ENCODE data around the gene TRIP10.
"Not testable (repeated sequence)": the region's sequence is repeated elsewhere in the genome, so short reads cannot be mapped to it uniquely, and the experiment has no call there.

Gene TRIP10

GRCh38 chr19:6771648-6772027, 32.2 kb downstream of the TRIP10 start:
- DNase-seq = not testable (repeated sequence)

- DNase-seq = peak; percentile 90
Observed at GRCh38 chr19:6772028-6772865, 32.8 kb downstream of the TRIP10 start, which contains the start of gene VAV1. TSS of gene VAV1 (plus strand) at chr19:6772708. CDS start at chr19:6772808, 100 bp downstream.

GRCh38 chr19:6772866-6773322, 33.4 kb downstream of the TRIP10 start:
- no peak for DNase-seq

GRCh38 chr19:6773323-6773931, 33.9 kb downstream of the TRIP10 start:
- peak; percentile 81 for DNase-seq

GRCh38 chr19:6774821-6775707, 35.6 kb downstream of the TRIP10 start:
- DNase-seq = no peak

GRCh38 chr19:6776045-6776444, 36.6 kb downstream of the TRIP10 start:
- DNase-seq = not testable (repeated sequence)

- DNase-seq = no peak
Observed at GRCh38 chr19:6776999-6777398, 37.5 kb downstream of the TRIP10 start.

GRCh38 chr19:6777434-6777833, 38.0 kb downstream of the TRIP10 start:
- DNase-seq = no peak

- no peak for DNase-seq
Observed at GRCh38 chr19:6778386-6778785, 38.9 kb downstream of the TRIP10 start.

- DNase-seq = no peak
Observed at GRCh38 chr19:6779206-6779605, 39.7 kb downstream of the TRIP10 start.

- no peak for DNase-seq
Observed at GRCh38 chr19:6787393-6787792, 47.9 kb downstream of the TRIP10 start.

GRCh38 chr19:6788896-6789295, 49.4 kb downstream of the TRIP10 start:
- DNase-seq = no peak

GRCh38 chr19:6790194-6791128, 51.0 kb downstream of the TRIP10 start:
- no peak for DNase-seq

GRCh38 chr19:6791237-6791636, 51.8 kb downstream of the TRIP10 start:
- no peak for DNase-seq

- no peak for DNase-seq
Observed at GRCh38 chr19:6793411-6793810, 53.9 kb downstream of the TRIP10 start.

- DNase-seq = no peak
Observed at GRCh38 chr19:6793973-6794372, 54.5 kb downstream of the TRIP10 start.

GRCh38 chr19:6794686-6795431, 55.4 kb downstream of the TRIP10 start:
- DNase-seq = no peak

- DNase-seq = no peak
Observed at GRCh38 chr19:6796278-6796677, 56.8 kb downstream of the TRIP10 start.

GRCh38 chr19:6797646-6798045, 58.2 kb downstream of the TRIP10 start:
- DNase-seq = no peak

GRCh38 chr19:6800160-6800790, 60.8 kb downstream of the TRIP10 start:
- DNase-seq = not testable (repeated sequence)

- no peak for DNase-seq
Observed at GRCh38 chr19:6800991-6801484, 61.6 kb downstream of the TRIP10 start.

Measured in activated effector memory CD4-positive, alpha-beta T cell treated with anti-CD3 and anti-CD28 coated beads, Interleukin-2, amount 50 U/mL, for 16 hours (primary cell).